HG03439 (cell line): ENCODE results near the gene HTR2B.
"Not testable (repeated sequence)": the region's sequence is repeated elsewhere in the genome, so short reads cannot be mapped to it uniquely, and the experiment has no call there.

ENCODE experiments used
- ATAC-seq: cut with Tn5 transposase; IDR thresholded peaks from one replicate; pipeline ENCODE4 v1.9.1; 2021; ENCODE audit warnings: mild to moderate bottlenecking, moderate library complexity; ENCODE audit not compliant: unreplicated experiment

HTR2B gene

GRCh38 chr2:231134910-231135655 lies 10.2 kb upstream of the HTR2B start:
- ATAC-seq, result no peak

GRCh38 chr2:231133365-231134099 lies 8.7 kb upstream of the HTR2B start:
- no peak for ATAC-seq

- no peak for ATAC-seq
Measured at GRCh38 chr2:231132129-231132528, 7.3 kb upstream of the HTR2B start.

GRCh38 chr2:231130336-231131056 lies 5.7 kb upstream of the HTR2B start:
- ATAC-seq, result no peak

GRCh38 chr2:231129216-231129615 lies 4.4 kb upstream of the HTR2B start:
- no peak for ATAC-seq

- no peak for ATAC-seq
Measured at GRCh38 chr2:231128541-231128940, 3.7 kb upstream of the HTR2B start.

- no peak for ATAC-seq
Measured at GRCh38 chr2:231127936-231128335, 3.1 kb upstream of the HTR2B start.

GRCh38 chr2:231127480-231127879 lies 2.6 kb upstream of the HTR2B start:
- ATAC-seq, result no peak

- ATAC-seq, result no peak
Measured at GRCh38 chr2:231126123-231126522, 1.3 kb upstream of the HTR2B start.

- ATAC-seq, result no peak
Measured at GRCh38 chr2:231123362-231123898, 1.4 kb downstream of the HTR2B start.

- ATAC-seq, result no peak
Measured at GRCh38 chr2:231118614-231118942, 6.3 kb downstream of the HTR2B start.

GRCh38 chr2:231117922-231118613 lies 6.8 kb downstream of the HTR2B start:
- ATAC-seq, result no peak

- no peak for ATAC-seq
Measured at GRCh38 chr2:231117148-231117547, 7.7 kb downstream of the HTR2B start.

- ATAC-seq, result no peak
Measured at GRCh38 chr2:231115651-231116050, 9.2 kb downstream of the HTR2B start.

- ATAC-seq, result no peak
Measured at GRCh38 chr2:231113489-231113888, 11.4 kb downstream of the HTR2B start.

- no peak for ATAC-seq
Measured at GRCh38 chr2:231111987-231112386, 12.9 kb downstream of the HTR2B start.

GRCh38 chr2:231110551-231110950 lies 14.3 kb downstream of the HTR2B start:
- no peak for ATAC-seq

GRCh38 chr2:231104115-231104713 lies 20.6 kb downstream of the HTR2B start:
- ATAC-seq, result no peak

- no peak for ATAC-seq
Measured at GRCh38 chr2:231102772-231103171, 22.1 kb downstream of the HTR2B start.

GRCh38 chr2:231100990-231101389 lies 23.9 kb downstream of the HTR2B start:
- ATAC-seq, result no peak

- not testable (repeated sequence) for ATAC-seq
Measured at GRCh38 chr2:231100321-231100720, 24.5 kb downstream of the HTR2B start.
